Kidney (tissue), 14 donors: ENCODE results near the gene GDF9. TPM values are rescaled to one million over a fixed set of nuclear protein-coding genes. Genes with fewer than 3 reads are reported as not detected.

ENCODE experiments used
- DNase-seq, 5 donors: peaks; one replicate each; pipeline ENCODE4 v3.0.0-alpha.2; 2013 to 2020
- FAIRE-seq: peaks from 2 replicates; lab custom pipeline; 2012; peaks lifted over from hg19 to GRCh38; lab: Jason Lieb, UNC
- H3K27ac ChIP-seq, 2 donors: one replicate each; pipeline ENCODE4 v1.7.0; 2013; ENCODE audit warnings: low read depth in 2 of 2, low read length in 2 of 2, inconsistent platforms in 1 of 2
- H3K27me3 ChIP-seq: one replicate; pipeline ENCODE4 v1.7.1; 2013; ENCODE audit warnings: low read length, inconsistent platforms; ENCODE audit not compliant: control insufficient read depth, insufficient read depth
- H3K36me3 ChIP-seq, 3 donors: one replicate each; pipeline versions ENCODE4 v1.7.0 to v1.7.1; 2013; ENCODE audit warnings: low read length in 3 of 3, control low read depth in 1 of 3, inconsistent platforms in 1 of 3; ENCODE audit not compliant: insufficient read depth in 3 of 3, control insufficient read depth in 2 of 3
- H3K4me1 ChIP-seq, 3 donors: one replicate each; pipeline versions ENCODE4 v1.7.0 to v1.7.1; 2013; ENCODE audit warnings: low read length in 3 of 3, inconsistent platforms in 1 of 3, low read depth in 1 of 3; ENCODE audit not compliant: control insufficient read depth in 2 of 3, insufficient read depth in 2 of 3
- H3K4me3 ChIP-seq, 3 donors: one replicate each; pipeline versions ENCODE4 v1.7.0 to v1.8.1; 2013; ENCODE audit warnings: low read length in 3 of 3, control low read depth in 1 of 3, inconsistent platforms in 1 of 3
- H3K9ac ChIP-seq, 3 donors: one replicate each; pipeline versions ENCODE4 v1.7.0 to v1.7.1; 2013; ENCODE audit warnings: low read length in 3 of 3, control low read depth in 1 of 3, inconsistent platforms in 1 of 3
- H3K9me3 ChIP-seq, 3 donors: one replicate each; pipeline versions ENCODE4 v1.7.0 to v1.7.1; 2013; ENCODE audit warnings: low read length in 3 of 3, control low read depth in 1 of 3, inconsistent platforms in 1 of 3; ENCODE audit not compliant: control insufficient read depth in 2 of 3, insufficient read depth in 1 of 3
- intact Hi-C: fragments of 100-400 bp; cut with DNase I; formaldehyde crosslinking; loops from one replicate; pipeline ENCODE4 v1.11.1; 2022
- polyA plus RNA-seq: library from polyadenylated mRNA; stranded (reverse); fragments of 350-450 nt; fragmentation: Illumina TruSeq; extraction: RNeasy Lipid Tissue Mini Kit (QIAGEN cat#74804); gene quantifications from one replicate; pipeline ENCODE4 v1.2.3, GENCODE V29; 2014; ENCODE audit warnings: low read depth, low replicate concordance; ENCODE audit not compliant: insufficient read depth
- total RNA-seq: library from RNA; stranded (reverse); fragmentation: NEBNext Ultra II Directional; extraction: Animal tissue kit (Norgen Biotek cat#: 25700); gene quantifications from one replicate; pipeline ENCODE4 v1.2.1, GENCODE V29; 2021
- TF ChIP-seq, protein P1 (sequence below): IDR thresholded peaks from 3 replicates; pipeline ENCODE4 v1.5.1; 2012; ENCODE audit warnings: mild to moderate bottlenecking, moderate library complexity, borderline replicate concordance; ENCODE audit not compliant: insufficient read depth; ENCODE audit errors: extremely low read depth
- donor health status: control.
- donor health status: control.
- donor health status: control.
- donor health status: control.
- donor health status: control.
- donor health status: DM: yes; HTN: yes; CAD: no.
- donor health status: Normal renal cell carcinoma (clear cell type).

The GDF9 gene
- total and polyA plus RNA-seq, 2 donors from 2014 or later, result 0.88 TPM

DNA sequence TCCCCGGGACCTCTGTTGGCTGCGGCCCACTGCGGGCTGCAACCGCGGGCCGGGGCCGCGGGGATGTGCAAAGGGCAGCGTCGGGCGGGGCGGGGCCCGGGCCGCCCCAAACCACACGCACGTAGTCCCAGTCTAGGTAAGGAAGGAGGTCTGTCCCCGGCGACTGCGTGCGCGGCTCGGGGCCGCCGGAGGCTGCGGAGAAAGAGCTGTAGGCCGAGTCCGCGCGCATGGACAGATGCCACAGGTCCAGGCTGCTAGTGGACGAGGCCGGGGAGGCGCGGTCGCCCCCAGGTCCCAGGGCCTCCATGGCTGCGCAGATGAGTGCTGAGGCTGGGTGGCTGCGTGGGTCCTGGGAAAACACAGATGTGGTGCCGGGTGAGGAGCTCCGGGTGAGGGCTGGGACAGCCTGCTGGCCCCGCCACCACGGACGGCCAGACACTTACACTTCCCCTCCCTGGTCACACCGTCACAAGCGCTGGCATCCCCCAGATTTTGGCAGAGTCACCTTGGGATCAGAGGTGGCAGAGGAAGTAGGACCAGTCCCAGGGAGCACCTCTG, 40.4 kb downstream of the GDF9 start:
- TF ChIP-seq, protein P1, sequence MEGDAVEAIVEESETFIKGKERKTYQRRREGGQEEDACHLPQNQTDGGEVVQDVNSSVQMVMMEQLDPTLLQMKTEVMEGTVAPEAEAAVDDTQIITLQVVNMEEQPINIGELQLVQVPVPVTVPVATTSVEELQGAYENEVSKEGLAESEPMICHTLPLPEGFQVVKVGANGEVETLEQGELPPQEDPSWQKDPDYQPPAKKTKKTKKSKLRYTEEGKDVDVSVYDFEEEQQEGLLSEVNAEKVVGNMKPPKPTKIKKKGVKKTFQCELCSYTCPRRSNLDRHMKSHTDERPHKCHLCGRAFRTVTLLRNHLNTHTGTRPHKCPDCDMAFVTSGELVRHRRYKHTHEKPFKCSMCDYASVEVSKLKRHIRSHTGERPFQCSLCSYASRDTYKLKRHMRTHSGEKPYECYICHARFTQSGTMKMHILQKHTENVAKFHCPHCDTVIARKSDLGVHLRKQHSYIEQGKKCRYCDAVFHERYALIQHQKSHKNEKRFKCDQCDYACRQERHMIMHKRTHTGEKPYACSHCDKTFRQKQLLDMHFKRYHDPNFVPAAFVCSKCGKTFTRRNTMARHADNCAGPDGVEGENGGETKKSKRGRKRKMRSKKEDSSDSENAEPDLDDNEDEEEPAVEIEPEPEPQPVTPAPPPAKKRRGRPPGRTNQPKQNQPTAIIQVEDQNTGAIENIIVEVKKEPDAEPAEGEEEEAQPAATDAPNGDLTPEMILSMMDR, result no peak
- H3K36me3 ChIP-seq, result no peaks in the 10 kb centered on the region
- no peak overlapping the region for H3K4me3 ChIP-seq
- H3K4me1 ChIP-seq, result peaks cover 0 to 15% (median 5%) of the 10 kb centered on the region in 3 donors
- FAIRE-seq, result no peak
- H3K9ac ChIP-seq, result no peak overlapping the region
- peak in 2 of 5 donors; percentile 48 to 64 for DNase-seq
- no peak overlapping the region for H3K27ac ChIP-seq
- H3K9me3 ChIP-seq, result no peaks in the 10 kb centered on the region
- intact Hi-C loops, result no loop called here
- H3K27me3 ChIP-seq, result peaks cover 2% of the 10 kb centered on the region

DNA sequence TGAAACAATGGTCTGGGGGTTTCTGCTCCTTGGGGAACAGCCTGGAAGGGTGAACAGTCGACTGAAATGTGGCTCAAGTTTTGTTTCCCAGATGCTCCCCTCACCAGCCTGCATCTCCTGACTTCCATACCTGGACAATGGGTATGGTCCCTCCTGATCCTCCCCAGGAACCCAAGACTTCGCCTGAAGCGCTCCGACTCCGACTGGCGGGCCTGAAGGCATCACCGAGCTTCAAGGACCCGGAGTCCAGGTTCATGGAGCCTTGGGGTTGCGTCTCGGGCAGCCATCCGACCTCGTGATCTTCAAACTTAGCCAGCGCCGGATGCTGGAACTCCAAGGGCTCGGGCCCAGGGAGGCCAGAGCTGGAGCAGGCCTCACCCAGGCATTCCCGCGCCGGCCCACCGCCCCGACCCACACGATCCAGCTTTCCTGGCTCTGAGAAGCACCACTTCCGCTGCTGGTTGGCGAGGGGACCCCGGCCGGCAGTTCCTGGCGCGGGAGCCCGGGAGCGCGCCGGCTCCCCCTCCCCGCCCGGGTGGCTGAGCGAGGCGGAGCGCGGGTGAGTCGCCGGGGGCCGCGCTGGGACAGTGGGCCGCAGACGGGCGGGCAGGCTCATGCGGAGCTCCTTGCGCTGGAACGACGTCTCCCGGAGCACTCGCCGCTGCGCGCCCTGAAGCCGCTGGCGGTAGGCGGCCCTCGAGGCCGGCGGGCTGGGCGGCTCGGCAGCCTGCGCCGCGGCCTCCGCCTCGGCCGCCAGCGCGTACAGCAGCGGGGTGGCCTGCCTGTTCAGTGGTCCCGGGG, 41.0 kb downstream of the GDF9 start:
- no peak overlapping the region for H3K9ac ChIP-seq
- intact Hi-C loops, result no loop called here
- no peak overlapping the region for H3K4me3 ChIP-seq
- H3K4me1 ChIP-seq, result peaks cover 0 to 13% (median 5%) of the 10 kb centered on the region in 3 donors
- TF ChIP-seq, protein P1, result no peak
- no peaks in the 10 kb centered on the region for H3K9me3 ChIP-seq
- FAIRE-seq (no peak), DNase-seq (peak in 3 of 5 donors; percentile 44 to 62 (median 46))
- no peaks in the 10 kb centered on the region for H3K36me3 ChIP-seq
- no peak overlapping the region for H3K27ac ChIP-seq
- H3K27me3 ChIP-seq, result peaks cover 2% of the 10 kb centered on the region

- TF ChIP-seq, protein P1, result no peak
- H3K4me3 ChIP-seq, result no peak overlapping the region
- H3K36me3 ChIP-seq, result no peaks in the 10 kb centered on the region
- FAIRE-seq, result no peak
- DNase-seq, result no peak
- H3K9me3 ChIP-seq, result no peaks in the 10 kb centered on the region
- no peak overlapping the region for H3K27ac ChIP-seq
- intact Hi-C loops, result no loop called here
- H3K4me1 ChIP-seq, result peaks cover 0 to 9% (median 3%) of the 10 kb centered on the region in 3 donors
- no peak overlapping the region for H3K9ac ChIP-seq
- peaks cover 2% of the 10 kb centered on the region for H3K27me3 ChIP-seq
Measured at GRCh38 chr5:132824426-132824825, 41.8 kb downstream of the GDF9 start.
